OCI-LY7 (cell line): ENCODE data around the gene SH2D1B. TPM values are rescaled to one million over a fixed set of nuclear protein-coding genes. Genes with fewer than 3 reads are reported as not detected.
"Not testable (repeated sequence)": the region's sequence is repeated elsewhere in the genome, so short reads cannot be mapped to it uniquely, and the experiment has no call there.

Experiments used
- BruUV-seq: library from RNA; stranded (reverse); fragments of 400-500 nt; replicated peaks from 2 replicates; lab custom pipeline; 2021; lab: Mats Ljungman, UMichigan
- CTCF ChIA-PET: fragments of 300-600 bp; sonication (Branson Sonifier 250); formaldehyde crosslinking; loops from one replicate; lab custom pipeline; 2022; ENCODE audit warnings: antibody characterized with exemption; ENCODE audit not compliant: unreplicated experiment; lab: Charles Lee
- POLR2A ChIA-PET: fragments of 300-600 bp; sonication (Branson Sonifier 250); formaldehyde crosslinking; loops from one replicate; lab custom pipeline; 2022; ENCODE audit warnings: antibody characterized with exemption; lab: Charles Lee
- DNase-seq: peaks from one replicate; pipeline ENCODE4 v3.0.0-alpha.2; 2015; ENCODE audit warnings: low spot score
- H2AFZ ChIP-seq: fragments of 200-600 bp; sonication (generic), shearing (Covaris generic); 2 replicates; pipeline ENCODE4 v1.6.1; 2014; ENCODE audit warnings: mild to moderate bottlenecking, antibody characterized with exemption, low read length, moderate library complexity
- H3K27ac ChIP-seq: fragments of 200-600 bp; sonication (generic); 2 replicates; pipeline ENCODE4 v1.5.1; 2014; ENCODE audit warnings: mixed run types, low read depth, mild to moderate bottlenecking, moderate library complexity, low read length, inconsistent platforms; ENCODE audit not compliant: poor library complexity, severe bottlenecking
- H3K36me3 ChIP-seq: fragments of 200-600 bp; sonication (generic); 2 replicates; pipeline ENCODE4 v1.6.1; 2014; ENCODE audit warnings: mild to moderate bottlenecking, antibody characterized with exemption, low read length, moderate library complexity, mixed read lengths; ENCODE audit not compliant: insufficient read depth
- H3K4me1 ChIP-seq: fragments of 200-600 bp; sonication (generic); 2 replicates; pipeline ENCODE4 v1.5.1; 2014; ENCODE audit warnings: mild to moderate bottlenecking, low read length; ENCODE audit not compliant: insufficient read depth, poor library complexity, severe bottlenecking
- H3K4me2 ChIP-seq: fragments of 200-600 bp; sonication (generic); 2 replicates; pipeline ENCODE4 v1.6.1; 2014; ENCODE audit warnings: mild to moderate bottlenecking, low read length
- H3K4me3 ChIP-seq: fragments of 200-600 bp; sonication (generic); 2 replicates; pipeline ENCODE4 v1.5.1; 2014; ENCODE audit warnings: mild to moderate bottlenecking, low read depth, low read length; ENCODE audit not compliant: poor library complexity, severe bottlenecking
- H3K79me2 ChIP-seq: fragments of 200-600 bp; sonication (generic); 2 replicates; pipeline ENCODE4 v1.6.1; 2016; ENCODE audit warnings: low read depth, mild to moderate bottlenecking, low read length, moderate library complexity, mixed read lengths; ENCODE audit not compliant: insufficient read depth
- H3K9me2 ChIP-seq: fragments of 200-600 bp; sonication (generic); 2 replicates; pipeline ENCODE4 v1.6.1; 2016; ENCODE audit warnings: mild to moderate bottlenecking, low read length, mixed read lengths; ENCODE audit not compliant: insufficient read depth
- H3K9me3 ChIP-seq: fragments of 200-600 bp; sonication (generic); 2 replicates; pipeline ENCODE4 v1.6.1; 2014; ENCODE audit warnings: mild to moderate bottlenecking, mixed run types, low read length, mixed read lengths
- H4K20me1 ChIP-seq: fragments of 200-600 bp; sonication (generic); 2 replicates; pipeline ENCODE4 v1.6.1; 2014; ENCODE audit warnings: mild to moderate bottlenecking, antibody characterized with exemption, low read length, moderate library complexity, mixed read lengths; ENCODE audit not compliant: insufficient read depth
- CTCF ChIP-seq: fragments of 200-600 bp; sonication (generic); conservative IDR thresholded peaks from 2 replicates; pipeline ENCODE4 v1.5.1; 2014; ENCODE audit warnings: mild to moderate bottlenecking, antibody characterized with exemption, low read length, moderate library complexity, mixed read lengths
- EZH2phosphoT487 ChIP-seq: fragments of 200-600 bp; sonication (generic); IDR thresholded peaks from 2 replicates; pipeline ENCODE4 v1.6.1; 2018; ENCODE audit warnings: low read depth, borderline replicate concordance, mild to moderate bottlenecking, mixed run types, antibody characterized with exemption, low read length, moderate library complexity, mixed read lengths
- intact Hi-C: fragments of 100-400 bp; cut with micrococcal nuclease; formaldehyde crosslinking; loops from one replicate; pipeline ENCODE4 v1.10.0; 2022; ENCODE audit not compliant: unreplicated experiment
- total RNA-seq, 2 experiments: library from RNA; depleted of rRNA in 1 of 2; stranded (reverse); fragments of >200 nt in 1 of 2; shearing (Covaris generic) in 1 of 2; gene quantifications; 2 replicates each; pipeline ENCODE4 v1.2.3, GENCODE V29; 2014 to 2022

The SH2D1B gene
- total RNA-seq, 2 experiments from 2014 or later: not detected

GRCh38 chr1:162446946-162447345 lies 35.0 kb upstream of the SH2D1B start:
- H3K27ac ChIP-seq: no peak overlapping the region
- no peak overlapping the region for H2AFZ ChIP-seq
- ChIA-PET CTCF (no interaction called here), POLR2A (no interaction called here)
- H3K4me3 ChIP-seq: no peak overlapping the region
- DNase-seq: no peak
- no TSS peak for BruUV-seq
- no peaks in the 10 kb centered on the region for H3K4me1 ChIP-seq
- no peaks in the 10 kb centered on the region for H3K9me3 ChIP-seq
- intact Hi-C loops: no loop called here
- TF ChIP-seq CTCF (no peak), EZH2phosphoT487 (no peak)
- H3K36me3 ChIP-seq: no peaks in the 10 kb centered on the region
- H4K20me1 ChIP-seq: no peaks in the 10 kb centered on the region
- no peak overlapping the region for H3K4me2 ChIP-seq
- no peaks in the 10 kb centered on the region for H3K79me2 ChIP-seq
- H3K9me2 ChIP-seq: no peaks in the 10 kb centered on the region

GRCh38 chr1:162444903-162445302 lies 33.0 kb upstream of the SH2D1B start:
- intact Hi-C loops: no loop called here
- CTCF ChIA-PET: no interaction called here
- BruUV-seq: no TSS peak
- H3K9me2 ChIP-seq: no peaks in the 10 kb centered on the region
- H3K79me2 ChIP-seq: no peaks in the 10 kb centered on the region
- no peaks in the 10 kb centered on the region for H3K9me3 ChIP-seq
- no peaks in the 10 kb centered on the region for H4K20me1 ChIP-seq
- H3K4me3 ChIP-seq: no peak overlapping the region
- no peak for TF ChIP-seq CTCF
- no peak for TF ChIP-seq EZH2phosphoT487
- H3K27ac ChIP-seq: no peak overlapping the region
- no peaks in the 10 kb centered on the region for H3K4me1 ChIP-seq
- no peaks in the 10 kb centered on the region for H3K36me3 ChIP-seq
- POLR2A ChIA-PET: interaction anchor here (0.6 kb wide), 1 partner anchor 83 kb away, joined by 3 read pairs; no protein-coding TSS in a partner anchor
- H2AFZ ChIP-seq: no peak overlapping the region
- no peak overlapping the region for H3K4me2 ChIP-seq
- no peak for DNase-seq

- DNase-seq, H3K27ac ChIP-seq, H3K9me2 ChIP-seq, H2AFZ ChIP-seq, H3K4me3 ChIP-seq, H3K9me3 ChIP-seq, H3K4me2 ChIP-seq, POLR2A ChIA-PET, intact Hi-C loops, H3K79me2 ChIP-seq, H4K20me1 ChIP-seq, H3K36me3 ChIP-seq, H3K4me1 ChIP-seq, BruUV-seq: not testable (repeated sequence)
- CTCF ChIA-PET: interaction anchor here (0.6 kb wide), 1 partner anchor 64 kb away, joined by 3 read pairs; the partner anchor contains the start of gene UHMK1
Measured at GRCh38 chr1:162432977-162433713, 21.2 kb upstream of the SH2D1B start.
